Neural crest cell (in vitro differentiated cells): ENCODE data around the gene ZNF592. TPM values are rescaled to one million over a fixed set of nuclear protein-coding genes. Genes with fewer than 3 reads are reported as not detected.

Experiments
- DNase-seq: peaks from one replicate; pipeline ENCODE4 v3.0.0; 2021; ENCODE audit warnings: low read depth, mixed read lengths, low spot score
- H3K27ac Mint-ChIP-seq: one replicate; pipeline ENCODE4 v1.8.0; 2021; ENCODE audit warnings: mild to moderate bottlenecking, mixed read lengths; ENCODE audit not compliant: unreplicated experiment
- H3K27me3 Mint-ChIP-seq: 2 replicates; pipeline ENCODE4 v1.8.0; 2021; ENCODE audit warnings: low read depth, mild to moderate bottlenecking, mixed read lengths
- H3K36me3 Mint-ChIP-seq: 2 replicates; pipeline ENCODE4 v1.8.0; 2021; ENCODE audit warnings: low read depth, mild to moderate bottlenecking, mixed read lengths
- H3K4me1 Mint-ChIP-seq: 2 replicates; pipeline ENCODE4 v1.8.0; 2021; ENCODE audit warnings: mixed read lengths
- H3K4me3 Mint-ChIP-seq: one replicate; pipeline ENCODE4 v1.8.0; 2021; ENCODE audit warnings: mild to moderate bottlenecking, mixed read lengths
- H3K9me3 Mint-ChIP-seq: 2 replicates; pipeline ENCODE4 v1.8.0; 2021; ENCODE audit warnings: mixed read lengths
- CTCF ChIP-seq: fragments of 200-600 bp; sonication (generic); conservative IDR thresholded peaks from 2 replicates; pipeline ENCODE4 v1.5.0; 2021; ENCODE audit warnings: antibody characterized with exemption, mild to moderate bottlenecking
- total RNA-seq: library from RNA; stranded (reverse); gene quantifications from 2 replicates; pipeline ENCODE4 v1.2.1, GENCODE V29; 2021

ZNF592 gene
- total RNA-seq, 1 donor from 2014 or later, result 34.7 TPM

- H3K27ac Mint-ChIP-seq, result peak overlapping the region; percentile 12
- H3K36me3 Mint-ChIP-seq, result peaks cover 4% of the 10 kb centered on the region
- no peaks in the 10 kb centered on the region for H3K9me3 Mint-ChIP-seq
- H3K4me1 Mint-ChIP-seq, result peaks cover 24% of the 10 kb centered on the region
- H3K27me3 Mint-ChIP-seq, result peaks cover 18% of the 10 kb centered on the region
- no peak for TF ChIP-seq CTCF
- H3K4me3 Mint-ChIP-seq, result no peak overlapping the region
- no peak for DNase-seq
These were observed 66.5 kb downstream of the ZNF592 start for GRCh38 chr15:84814916-84815315.

DNA sequence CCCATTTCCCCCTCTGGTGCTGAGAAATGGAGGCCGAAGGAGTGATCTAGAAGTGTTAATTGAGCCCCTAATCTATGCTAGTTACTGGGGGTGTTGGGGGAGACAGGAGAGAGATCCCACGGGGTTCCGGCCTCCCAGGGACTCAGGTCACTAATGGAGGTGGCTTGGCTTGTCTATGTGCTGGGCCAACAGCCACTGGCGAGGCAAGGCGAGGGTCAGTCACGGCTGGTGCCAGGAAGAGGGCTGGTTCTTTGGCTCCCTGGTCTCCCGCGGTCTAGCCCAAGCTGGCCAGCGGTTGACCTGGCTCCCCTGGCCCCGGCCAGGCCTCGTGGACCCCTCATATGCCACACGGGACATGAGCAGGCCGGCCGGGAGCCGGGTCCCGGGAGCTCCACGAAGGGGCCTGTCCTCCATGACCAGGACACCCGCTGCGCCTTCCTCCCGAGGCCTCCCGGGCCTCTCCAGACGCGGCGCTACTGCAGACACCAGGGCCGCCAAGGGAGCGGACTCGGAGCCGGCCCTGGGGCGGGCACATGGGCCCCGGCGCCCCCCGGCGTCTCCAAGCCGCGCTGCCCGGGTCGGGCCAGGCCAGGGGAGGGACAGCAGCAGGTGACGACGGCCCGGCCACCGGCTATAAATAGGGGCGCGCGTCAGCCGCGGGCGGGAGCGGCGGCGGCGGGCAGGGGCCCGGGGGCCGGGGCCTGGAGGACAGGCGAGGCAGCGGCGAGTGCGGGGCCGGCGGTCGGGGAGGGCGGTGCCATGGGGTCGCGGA, 68.5 kb downstream of the ZNF592 start, which contains the start of gene ALPK3:
Gene ALPK3, plus strand, starts transcription at position 663 of the 772 bp plus-strand sequence. Its CDS starts 97 bp downstream, at position 760.
- peaks cover 28% of the 10 kb centered on the region for H3K4me1 Mint-ChIP-seq
- no peaks in the 10 kb centered on the region for H3K9me3 Mint-ChIP-seq
- H3K4me3 Mint-ChIP-seq, result peak within 1 kb of the TSS; percentile 81
- peak within 1 kb of the TSS; percentile 93 for H3K27ac Mint-ChIP-seq
- peaks cover 18% of the 10 kb centered on the region for H3K27me3 Mint-ChIP-seq
- peak; percentile 27 for DNase-seq
- TF ChIP-seq CTCF, result peak; percentile 13
- H3K36me3 Mint-ChIP-seq, result peaks cover 4% of the 10 kb centered on the region

- no peak for TF ChIP-seq CTCF
- Mint-ChIP-seq H3K27me3 (peaks cover 18% of the 10 kb centered on the region), H3K27ac (peak overlapping the region; percentile 27), H3K4me3 (peak overlapping the region; percentile 81), H3K4me1 (peaks cover 34% of the 10 kb centered on the region), H3K36me3 (peaks cover 4% of the 10 kb centered on the region), H3K9me3 (no peaks in the 10 kb centered on the region)
- DNase-seq, result peak; percentile 41
These were observed 69.2 kb downstream of the ZNF592 start for GRCh38 chr15:84817466-84818081.

- peak overlapping the region; percentile 81 for H3K27ac Mint-ChIP-seq
- DNase-seq, result peak; percentile 16
- peaks cover 34% of the 10 kb centered on the region for H3K4me1 Mint-ChIP-seq
- H3K4me3 Mint-ChIP-seq, result peak overlapping the region; percentile 81
- H3K27me3 Mint-ChIP-seq, result peaks cover 18% of the 10 kb centered on the region
- no peaks in the 10 kb centered on the region for H3K9me3 Mint-ChIP-seq
- TF ChIP-seq CTCF, result no peak
- H3K36me3 Mint-ChIP-seq, result no peaks in the 10 kb centered on the region
These were observed 70.1 kb downstream of the ZNF592 start for GRCh38 chr15:84818261-84819131.

DNA sequence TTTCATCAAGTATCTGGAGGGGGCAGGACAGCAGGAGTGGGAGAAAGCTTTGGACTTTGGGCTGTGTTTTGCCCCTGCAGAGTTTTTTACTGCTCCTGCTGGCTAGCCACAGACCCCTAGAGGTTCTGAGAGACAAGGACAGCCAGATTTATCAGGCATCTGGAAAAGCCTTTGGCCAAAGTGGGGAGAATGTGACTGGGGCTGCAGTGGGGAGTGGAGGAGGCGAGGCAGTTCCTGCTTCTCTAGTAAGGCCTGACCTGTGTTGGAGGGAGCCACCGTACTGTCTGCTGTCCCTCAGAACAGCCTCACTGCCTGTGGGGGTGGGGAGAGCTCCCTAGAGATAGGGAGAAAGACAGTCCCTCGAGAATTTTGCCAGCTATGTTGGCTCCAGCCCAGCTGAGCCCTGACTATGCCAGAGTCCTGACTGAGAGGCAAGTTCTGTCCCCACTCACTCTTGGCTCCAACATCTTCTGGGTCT, 70.9 kb downstream of the ZNF592 start:
- Mint-ChIP-seq H3K36me3 (no peaks in the 10 kb centered on the region), H3K27me3 (peaks cover 15% of the 10 kb centered on the region), H3K9me3 (no peaks in the 10 kb centered on the region), H3K27ac (peak overlapping the region; percentile 38), H3K4me3 (peak overlapping the region; percentile 7), H3K4me1 (peaks cover 34% of the 10 kb centered on the region)
- peak; percentile 37 for TF ChIP-seq CTCF
- no peak for DNase-seq
